KMS-11 (cell line): ENCODE results near the gene ABCA8.

Experiments used
- H2AFZ ChIP-seq: fragments of 200-600 bp; sonication (generic); 2 replicates; pipeline ENCODE4 v1.6.1; 2016; ENCODE audit warnings: antibody characterized with exemption, mixed run types, low read depth
- H3K27ac ChIP-seq: fragments of 200-600 bp; sonication (generic); 2 replicates; pipeline ENCODE4 v1.6.1; 2016; ENCODE audit warnings: mild to moderate bottlenecking, mixed run types
- H3K27me3 ChIP-seq: fragments of 200-600 bp; sonication (generic); 2 replicates; pipeline ENCODE4 v1.6.1; 2017; ENCODE audit warnings: mild to moderate bottlenecking, low read depth, mixed run types, moderate library complexity; ENCODE audit not compliant: insufficient read depth
- H3K36me3 ChIP-seq: fragments of 200-600 bp; sonication (generic); 2 replicates; pipeline ENCODE4 v1.6.1; 2017; ENCODE audit warnings: mild to moderate bottlenecking, mixed run types; ENCODE audit not compliant: insufficient read depth
- H3K4me1 ChIP-seq: fragments of 200-600 bp; sonication (generic); 2 replicates; pipeline ENCODE4 v1.6.1; 2016; ENCODE audit warnings: mild to moderate bottlenecking, low read depth, mixed run types; ENCODE audit not compliant: poor library complexity, severe bottlenecking
- H3K4me2 ChIP-seq: fragments of 200-600 bp; sonication (generic); 2 replicates; pipeline ENCODE4 v1.7.0; 2016; ENCODE audit warnings: mild to moderate bottlenecking, mixed run types
- H3K4me3 ChIP-seq: fragments of 200-600 bp; sonication (generic); IDR thresholded peaks from 2 replicates; pipeline ENCODE4 v1.6.1; 2017; ENCODE audit warnings: low read depth, low read length, mixed read lengths; ENCODE audit not compliant: insufficient read depth
- H3K79me2 ChIP-seq: fragments of 200-600 bp; sonication (generic); 2 replicates; pipeline ENCODE4 v1.6.1; 2016; ENCODE audit warnings: low read depth, mixed run types; ENCODE audit not compliant: insufficient read depth
- H3K9ac ChIP-seq: fragments of 200-600 bp; sonication (generic); 2 replicates; pipeline ENCODE4 v1.6.1; 2016; ENCODE audit warnings: mild to moderate bottlenecking, mixed run types
- H4K20me1 ChIP-seq: fragments of 200-600 bp; sonication (generic); 2 replicates; pipeline ENCODE4 v1.6.1; 2016; ENCODE audit warnings: mild to moderate bottlenecking, mixed run types; ENCODE audit not compliant: insufficient read depth
- TF ChIP-seq, protein P1 (sequence below): fragments of 200-600 bp; sonication (generic); conservative IDR thresholded peaks from 2 replicates; pipeline ENCODE4 v1.6.1; 2017; ENCODE audit warnings: low read depth, mild to moderate bottlenecking, antibody characterized with exemption, low read length, moderate library complexity, mixed read lengths

Gene ABCA8

GRCh38 chr17:68943123-68943811 is 11.9 kb downstream of the ABCA8 start:
- Histone ChIP-seq H3K9ac (no peak overlapping the region), H3K27ac (no peak overlapping the region), H3K4me1 (no peaks in the 10 kb centered on the region), H3K4me2 (no peak overlapping the region), H3K36me3 (no peaks in the 10 kb centered on the region), H3K4me3 (no peak overlapping the region), H4K20me1 (no peaks in the 10 kb centered on the region), H2AFZ (no peak overlapping the region), H3K79me2 (no peaks in the 10 kb centered on the region), H3K27me3 (no peaks in the 10 kb centered on the region)
- TF ChIP-seq, protein P1, sequence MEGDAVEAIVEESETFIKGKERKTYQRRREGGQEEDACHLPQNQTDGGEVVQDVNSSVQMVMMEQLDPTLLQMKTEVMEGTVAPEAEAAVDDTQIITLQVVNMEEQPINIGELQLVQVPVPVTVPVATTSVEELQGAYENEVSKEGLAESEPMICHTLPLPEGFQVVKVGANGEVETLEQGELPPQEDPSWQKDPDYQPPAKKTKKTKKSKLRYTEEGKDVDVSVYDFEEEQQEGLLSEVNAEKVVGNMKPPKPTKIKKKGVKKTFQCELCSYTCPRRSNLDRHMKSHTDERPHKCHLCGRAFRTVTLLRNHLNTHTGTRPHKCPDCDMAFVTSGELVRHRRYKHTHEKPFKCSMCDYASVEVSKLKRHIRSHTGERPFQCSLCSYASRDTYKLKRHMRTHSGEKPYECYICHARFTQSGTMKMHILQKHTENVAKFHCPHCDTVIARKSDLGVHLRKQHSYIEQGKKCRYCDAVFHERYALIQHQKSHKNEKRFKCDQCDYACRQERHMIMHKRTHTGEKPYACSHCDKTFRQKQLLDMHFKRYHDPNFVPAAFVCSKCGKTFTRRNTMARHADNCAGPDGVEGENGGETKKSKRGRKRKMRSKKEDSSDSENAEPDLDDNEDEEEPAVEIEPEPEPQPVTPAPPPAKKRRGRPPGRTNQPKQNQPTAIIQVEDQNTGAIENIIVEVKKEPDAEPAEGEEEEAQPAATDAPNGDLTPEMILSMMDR, result no peak

DNA sequence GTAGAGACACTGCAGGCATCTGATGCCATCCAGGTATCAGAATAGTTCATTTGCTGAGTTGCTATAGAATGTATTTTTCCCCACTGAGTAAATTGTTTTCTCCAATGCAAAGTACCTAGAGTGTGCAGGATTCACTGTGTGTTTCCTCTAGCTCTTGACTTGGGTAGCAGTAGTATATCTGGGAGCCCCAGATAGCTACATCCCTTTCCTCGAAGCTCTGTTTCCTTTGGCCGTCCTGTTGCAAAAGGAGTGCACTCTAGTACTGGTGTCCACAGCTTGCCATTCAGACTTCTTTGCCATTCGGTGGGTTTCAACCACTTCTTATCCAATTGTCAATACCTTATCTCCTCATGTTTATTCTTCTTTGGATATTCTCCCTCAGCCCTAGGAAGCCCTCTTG is 12.8 kb downstream of the ABCA8 start:
- no peaks in the 10 kb centered on the region for H3K27me3 ChIP-seq
- H3K4me1 ChIP-seq, result no peaks in the 10 kb centered on the region
- no peak overlapping the region for H3K27ac ChIP-seq
- H3K4me3 ChIP-seq, result no peak overlapping the region
- TF ChIP-seq, protein P1, result no peak
- H3K36me3 ChIP-seq, result no peaks in the 10 kb centered on the region
- no peak overlapping the region for H3K4me2 ChIP-seq
- no peak overlapping the region for H2AFZ ChIP-seq
- H3K9ac ChIP-seq, result no peak overlapping the region
- H3K79me2 ChIP-seq, result no peaks in the 10 kb centered on the region
- no peaks in the 10 kb centered on the region for H4K20me1 ChIP-seq

GRCh38 chr17:68941761-68942160 is 13.4 kb downstream of the ABCA8 start:
- no peak overlapping the region for H3K9ac ChIP-seq
- H3K36me3 ChIP-seq, result no peaks in the 10 kb centered on the region
- no peak overlapping the region for H2AFZ ChIP-seq
- TF ChIP-seq, protein P1, result no peak
- no peaks in the 10 kb centered on the region for H3K27me3 ChIP-seq
- H3K79me2 ChIP-seq, result no peaks in the 10 kb centered on the region
- H3K4me1 ChIP-seq, result no peaks in the 10 kb centered on the region
- H4K20me1 ChIP-seq, result no peaks in the 10 kb centered on the region
- no peak overlapping the region for H3K27ac ChIP-seq
- H3K4me3 ChIP-seq, result no peak overlapping the region
- no peak overlapping the region for H3K4me2 ChIP-seq

- no peaks in the 10 kb centered on the region for H3K79me2 ChIP-seq
- H3K9ac ChIP-seq, result no peak overlapping the region
- TF ChIP-seq, protein P1, result no peak
- H3K4me2 ChIP-seq, result no peak overlapping the region
- H3K27ac ChIP-seq, result no peak overlapping the region
- H3K27me3 ChIP-seq, result no peaks in the 10 kb centered on the region
- H3K4me3 ChIP-seq, result no peak overlapping the region
- no peak overlapping the region for H2AFZ ChIP-seq
- H3K36me3 ChIP-seq, result no peaks in the 10 kb centered on the region
- no peaks in the 10 kb centered on the region for H4K20me1 ChIP-seq
- H3K4me1 ChIP-seq, result no peaks in the 10 kb centered on the region
These were observed 16.0 kb downstream of the ABCA8 start for GRCh38 chr17:68939195-68939594.
